SK-N-SH treated with all-trans-retinoic acid at 6 μM for 48 hours (cell line): ENCODE results near the gene KCNQ5.

Experiments used
- ATAC-seq: fragments of 200-7000 bp; cut with Tn5 transposase; 3 replicates; pipeline ENCODE4 v1.9.1; 2020; ENCODE audit warnings: mild to moderate bottlenecking, moderate library complexity
- ARNTL ChIP-seq: fragments of 450-650 bp; formaldehyde crosslinking; IDR thresholded peaks from 2 replicates; pipeline ENCODE4 v1.5.0; 2020; ENCODE audit warnings: low read depth, mild to moderate bottlenecking, moderate library complexity, borderline replicate concordance
- BACH2 ChIP-seq: fragments of 250-450 bp; sonication (Bioruptor Pico); IDR thresholded peaks from 2 replicates; pipeline ENCODE4 v1.9.0; 2021; ENCODE audit warnings: mild to moderate bottlenecking, borderline replicate concordance
- CSDC2 ChIP-seq: fragments of 250-450 bp; sonication (Bioruptor Pico); IDR thresholded peaks from 2 replicates; pipeline ENCODE4 v1.5.0; 2020; ENCODE audit warnings: mild to moderate bottlenecking, moderate library complexity
- ESRRG ChIP-seq: fragments of 250-450 bp; sonication (Bioruptor Pico); IDR thresholded peaks from 2 replicates; pipeline ENCODE4 v1.6.1; 2021; ENCODE audit warnings: mild to moderate bottlenecking
- OSR1 ChIP-seq: fragments of 250-450 bp; sonication (Bioruptor Pico); IDR thresholded peaks from 2 replicates; pipeline ENCODE4 v1.8.0; 2022; ENCODE audit warnings: moderate library complexity, mild to moderate bottlenecking, inconsistent platforms
- PPARA ChIP-seq: fragments of 250-450 bp; sonication (Bioruptor Pico); IDR thresholded peaks from 2 replicates; pipeline ENCODE4 v1.5.0; 2020; ENCODE audit warnings: mild to moderate bottlenecking, borderline replicate concordance
- RARB ChIP-seq: fragments of 250-450 bp; sonication (Bioruptor Pico); IDR thresholded peaks from 2 replicates; pipeline ENCODE4 v1.8.0; 2021; ENCODE audit warnings: mild to moderate bottlenecking, moderate library complexity
- SNAI2 ChIP-seq: fragments of 250-450 bp; sonication (Bioruptor Pico); IDR thresholded peaks from 2 replicates; pipeline ENCODE4 v1.5.0; 2020; ENCODE audit warnings: mild to moderate bottlenecking, moderate library complexity
- TCF4 ChIP-seq: fragments of 250-450 bp; sonication (Bioruptor Pico); IDR thresholded peaks from 2 replicates; pipeline ENCODE4 v1.8.0; 2021; ENCODE audit warnings: mild to moderate bottlenecking, moderate library complexity, borderline replicate concordance
- ZFP3 ChIP-seq: fragments of 250-450 bp; sonication (Bioruptor Pico); IDR thresholded peaks from 2 replicates; pipeline ENCODE4 v1.5.0; 2020; ENCODE audit warnings: mild to moderate bottlenecking, moderate library complexity
- ZNF565 ChIP-seq: fragments of 450-650 bp; formaldehyde crosslinking; conservative IDR thresholded peaks from 2 replicates; pipeline ENCODE4 v1.5.0; 2020; ENCODE audit warnings: low read depth, mild to moderate bottlenecking, moderate library complexity
- ZNF70 ChIP-seq: fragments of 450-650 bp; formaldehyde crosslinking; IDR thresholded peaks from 2 replicates; pipeline ENCODE4 v1.5.0; 2020; ENCODE audit warnings: mild to moderate bottlenecking, moderate library complexity
- ZNF8 ChIP-seq: fragments of 450-650 bp; formaldehyde crosslinking; IDR thresholded peaks from 2 replicates; pipeline ENCODE4 v1.5.0; 2020; ENCODE audit warnings: mild to moderate bottlenecking, moderate library complexity
- TF ChIP-seq, protein P1 (sequence below): fragments of 250-450 bp; sonication (Bioruptor Pico); IDR thresholded peaks from 2 replicates; pipeline ENCODE4 v1.8.0; 2021; ENCODE audit warnings: low read depth, mild to moderate bottlenecking, moderate library complexity, borderline replicate concordance
- TF ChIP-seq, protein P2 (sequence below): fragments of 250-450 bp; sonication (Bioruptor Pico); IDR thresholded peaks from 2 replicates; pipeline ENCODE4 v1.8.0; 2020; ENCODE audit warnings: mild to moderate bottlenecking, moderate library complexity, borderline replicate concordance
- TF ChIP-seq, protein P3 (sequence below): fragments of 250-450 bp; sonication (Bioruptor Pico); IDR thresholded peaks from 2 replicates; pipeline ENCODE4 v1.5.0; 2020; ENCODE audit warnings: mild to moderate bottlenecking, moderate library complexity
- TF ChIP-seq, protein P4 (sequence below): fragments of 250-450 bp; sonication (Bioruptor Pico); IDR thresholded peaks from 2 replicates; pipeline ENCODE4 v1.5.1; 2020; ENCODE audit warnings: low read depth, mild to moderate bottlenecking, moderate library complexity
- TF ChIP-seq, protein P5 (sequence below): fragments of 250-450 bp; sonication (Bioruptor Pico); IDR thresholded peaks from 2 replicates; pipeline ENCODE4 v1.5.1; 2021; ENCODE audit warnings: mild to moderate bottlenecking, moderate library complexity

Gene KCNQ5

DNA sequence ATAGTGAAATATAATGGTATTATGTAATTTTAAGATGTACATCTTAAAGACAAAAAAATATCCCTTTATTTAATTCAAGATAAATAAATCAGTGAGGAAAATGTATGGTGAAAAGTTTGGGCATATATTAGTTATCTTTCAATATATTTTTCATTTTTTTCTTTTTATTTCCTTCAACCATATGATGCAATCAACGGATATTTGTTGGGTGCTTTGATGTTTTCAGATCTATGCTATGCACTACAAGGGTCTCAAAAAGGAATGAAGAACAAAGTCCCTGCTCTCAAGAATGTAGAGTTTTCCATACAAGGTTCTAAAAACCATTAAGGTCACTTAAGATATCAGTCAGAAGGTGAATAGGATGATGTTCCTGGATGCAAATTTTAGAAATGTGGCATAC lies 345.5 kb downstream of the KCNQ5 start:
- TF ChIP-seq CSDC2 (CRISPR knock-in tag) = no peak
- TF ChIP-seq ZNF8 = no peak
- no peak for ATAC-seq

DNA sequence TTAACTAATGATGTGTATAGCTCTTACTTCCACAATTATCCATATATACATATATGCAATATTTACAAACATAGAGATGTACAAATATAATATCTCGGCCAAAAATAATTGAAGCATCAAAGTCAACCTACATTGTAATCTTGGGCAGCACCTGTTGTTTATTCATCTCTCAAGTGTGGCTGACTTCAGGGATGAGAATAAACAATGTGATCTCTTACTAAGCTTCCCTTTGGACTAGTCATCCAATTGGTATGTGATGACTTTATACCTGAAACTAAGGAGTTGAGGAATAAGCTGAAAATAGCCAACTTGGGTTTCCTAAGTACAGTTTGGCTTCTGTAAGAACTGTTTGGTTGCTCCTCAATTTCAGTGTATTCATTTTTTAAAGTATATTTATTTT lies 346.8 kb downstream of the KCNQ5 start:
- no peak for TF ChIP-seq TCF4 (CRISPR knock-in tag)
- no peak for TF ChIP-seq BACH2
- TF ChIP-seq, protein P1, sequence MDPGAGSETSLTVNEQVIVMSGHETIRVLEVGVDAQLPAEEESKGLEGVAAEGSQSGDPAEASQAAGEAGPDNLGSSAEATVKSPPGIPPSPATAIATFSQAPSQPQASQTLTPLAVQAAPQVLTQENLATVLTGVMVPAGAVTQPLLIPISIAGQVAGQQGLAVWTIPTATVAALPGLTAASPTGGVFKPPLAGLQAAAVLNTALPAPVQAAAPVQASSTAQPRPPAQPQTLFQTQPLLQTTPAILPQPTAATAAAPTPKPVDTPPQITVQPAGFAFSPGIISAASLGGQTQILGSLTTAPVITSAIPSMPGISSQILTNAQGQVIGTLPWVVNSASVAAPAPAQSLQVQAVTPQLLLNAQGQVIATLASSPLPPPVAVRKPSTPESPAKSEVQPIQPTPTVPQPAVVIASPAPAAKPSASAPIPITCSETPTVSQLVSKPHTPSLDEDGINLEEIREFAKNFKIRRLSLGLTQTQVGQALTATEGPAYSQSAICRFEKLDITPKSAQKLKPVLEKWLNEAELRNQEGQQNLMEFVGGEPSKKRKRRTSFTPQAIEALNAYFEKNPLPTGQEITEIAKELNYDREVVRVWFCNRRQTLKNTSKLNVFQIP (CRISPR knock-in tag) = no peak
- TF ChIP-seq PPARA (CRISPR knock-in tag) = no peak
- no peak for TF ChIP-seq ZNF70 (CRISPR knock-in tag)
- no peak for TF ChIP-seq ZFP3 (CRISPR knock-in tag)
- TF ChIP-seq RARB (CRISPR knock-in tag) = no peak
- no peak for TF ChIP-seq ZNF565 (CRISPR knock-in tag)
- TF ChIP-seq ZNF8 = no peak
- TF ChIP-seq, protein P2, sequence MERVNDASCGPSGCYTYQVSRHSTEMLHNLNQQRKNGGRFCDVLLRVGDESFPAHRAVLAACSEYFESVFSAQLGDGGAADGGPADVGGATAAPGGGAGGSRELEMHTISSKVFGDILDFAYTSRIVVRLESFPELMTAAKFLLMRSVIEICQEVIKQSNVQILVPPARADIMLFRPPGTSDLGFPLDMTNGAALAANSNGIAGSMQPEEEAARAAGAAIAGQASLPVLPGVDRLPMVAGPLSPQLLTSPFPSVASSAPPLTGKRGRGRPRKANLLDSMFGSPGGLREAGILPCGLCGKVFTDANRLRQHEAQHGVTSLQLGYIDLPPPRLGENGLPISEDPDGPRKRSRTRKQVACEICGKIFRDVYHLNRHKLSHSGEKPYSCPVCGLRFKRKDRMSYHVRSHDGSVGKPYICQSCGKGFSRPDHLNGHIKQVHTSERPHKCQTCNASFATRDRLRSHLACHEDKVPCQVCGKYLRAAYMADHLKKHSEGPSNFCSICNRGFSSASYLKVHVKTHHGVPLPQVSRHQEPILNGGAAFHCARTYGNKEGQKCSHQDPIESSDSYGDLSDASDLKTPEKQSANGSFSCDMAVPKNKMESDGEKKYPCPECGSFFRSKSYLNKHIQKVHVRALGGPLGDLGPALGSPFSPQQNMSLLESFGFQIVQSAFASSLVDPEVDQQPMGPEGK (CRISPR knock-in tag) = no peak
- TF ChIP-seq ESRRG (CRISPR knock-in tag) = no peak
- no peak for TF ChIP-seq CSDC2 (CRISPR knock-in tag)
- TF ChIP-seq OSR1 = no peak
- TF ChIP-seq, protein P3, sequence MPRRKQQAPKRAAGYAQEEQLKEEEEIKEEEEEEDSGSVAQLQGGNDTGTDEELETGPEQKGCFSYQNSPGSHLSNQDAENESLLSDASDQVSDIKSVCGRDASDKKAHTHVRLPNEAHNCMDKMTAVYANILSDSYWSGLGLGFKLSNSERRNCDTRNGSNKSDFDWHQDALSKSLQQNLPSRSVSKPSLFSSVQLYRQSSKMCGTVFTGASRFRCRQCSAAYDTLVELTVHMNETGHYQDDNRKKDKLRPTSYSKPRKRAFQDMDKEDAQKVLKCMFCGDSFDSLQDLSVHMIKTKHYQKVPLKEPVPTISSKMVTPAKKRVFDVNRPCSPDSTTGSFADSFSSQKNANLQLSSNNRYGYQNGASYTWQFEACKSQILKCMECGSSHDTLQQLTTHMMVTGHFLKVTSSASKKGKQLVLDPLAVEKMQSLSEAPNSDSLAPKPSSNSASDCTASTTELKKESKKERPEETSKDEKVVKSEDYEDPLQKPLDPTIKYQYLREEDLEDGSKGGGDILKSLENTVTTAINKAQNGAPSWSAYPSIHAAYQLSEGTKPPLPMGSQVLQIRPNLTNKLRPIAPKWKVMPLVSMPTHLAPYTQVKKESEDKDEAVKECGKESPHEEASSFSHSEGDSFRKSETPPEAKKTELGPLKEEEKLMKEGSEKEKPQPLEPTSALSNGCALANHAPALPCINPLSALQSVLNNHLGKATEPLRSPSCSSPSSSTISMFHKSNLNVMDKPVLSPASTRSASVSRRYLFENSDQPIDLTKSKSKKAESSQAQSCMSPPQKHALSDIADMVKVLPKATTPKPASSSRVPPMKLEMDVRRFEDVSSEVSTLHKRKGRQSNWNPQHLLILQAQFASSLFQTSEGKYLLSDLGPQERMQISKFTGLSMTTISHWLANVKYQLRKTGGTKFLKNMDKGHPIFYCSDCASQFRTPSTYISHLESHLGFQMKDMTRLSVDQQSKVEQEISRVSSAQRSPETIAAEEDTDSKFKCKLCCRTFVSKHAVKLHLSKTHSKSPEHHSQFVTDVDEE (CRISPR knock-in tag) = no peak
- TF ChIP-seq ARNTL (CRISPR knock-in tag) = no peak
- TF ChIP-seq, protein P4, sequence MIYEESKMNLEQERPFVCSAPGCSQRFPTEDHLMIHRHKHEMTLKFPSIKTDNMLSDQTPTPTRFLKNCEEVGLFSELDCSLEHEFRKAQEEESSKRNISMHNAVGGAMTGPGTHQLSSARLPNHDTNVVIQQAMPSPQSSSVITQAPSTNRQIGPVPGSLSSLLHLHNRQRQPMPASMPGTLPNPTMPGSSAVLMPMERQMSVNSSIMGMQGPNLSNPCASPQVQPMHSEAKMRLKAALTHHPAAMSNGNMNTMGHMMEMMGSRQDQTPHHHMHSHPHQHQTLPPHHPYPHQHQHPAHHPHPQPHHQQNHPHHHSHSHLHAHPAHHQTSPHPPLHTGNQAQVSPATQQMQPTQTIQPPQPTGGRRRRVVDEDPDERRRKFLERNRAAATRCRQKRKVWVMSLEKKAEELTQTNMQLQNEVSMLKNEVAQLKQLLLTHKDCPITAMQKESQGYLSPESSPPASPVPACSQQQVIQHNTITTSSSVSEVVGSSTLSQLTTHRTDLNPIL (CRISPR knock-in tag) = no peak
- 0 out of 3 replicates have a peak, but pooled peaks have one; percentile 22 for ATAC-seq

DNA sequence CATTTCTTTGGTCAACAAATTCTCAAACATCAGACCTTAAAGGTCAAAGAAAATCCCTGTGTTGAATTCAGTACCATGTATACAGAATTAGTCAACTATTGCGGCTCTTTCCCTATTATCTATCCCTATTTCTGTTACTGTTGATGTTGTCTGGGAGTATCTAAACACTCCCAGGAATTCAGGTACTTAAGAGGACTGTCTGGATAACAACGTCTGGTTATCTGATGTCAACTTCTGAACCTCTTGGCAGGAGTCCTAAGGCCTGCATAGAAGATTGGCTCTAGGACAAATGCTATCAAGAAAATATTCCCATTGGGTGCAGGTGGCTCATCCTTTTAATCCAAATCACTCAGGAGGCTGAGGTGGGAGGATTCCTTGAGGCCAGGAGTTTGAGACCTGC lies 347.8 kb downstream of the KCNQ5 start:
- TF ChIP-seq SNAI2 = no peak
- TF ChIP-seq ZNF70 (CRISPR knock-in tag) = no peak
- TF ChIP-seq TCF4 (CRISPR knock-in tag) = no peak
- TF ChIP-seq, protein P3 (CRISPR knock-in tag) = no peak
- TF ChIP-seq ZFP3 (CRISPR knock-in tag) = no peak
- no peak for TF ChIP-seq CSDC2 (CRISPR knock-in tag)
- TF ChIP-seq PPARA (CRISPR knock-in tag) = no peak
- no peak for TF ChIP-seq ARNTL (CRISPR knock-in tag)
- TF ChIP-seq, protein P5, sequence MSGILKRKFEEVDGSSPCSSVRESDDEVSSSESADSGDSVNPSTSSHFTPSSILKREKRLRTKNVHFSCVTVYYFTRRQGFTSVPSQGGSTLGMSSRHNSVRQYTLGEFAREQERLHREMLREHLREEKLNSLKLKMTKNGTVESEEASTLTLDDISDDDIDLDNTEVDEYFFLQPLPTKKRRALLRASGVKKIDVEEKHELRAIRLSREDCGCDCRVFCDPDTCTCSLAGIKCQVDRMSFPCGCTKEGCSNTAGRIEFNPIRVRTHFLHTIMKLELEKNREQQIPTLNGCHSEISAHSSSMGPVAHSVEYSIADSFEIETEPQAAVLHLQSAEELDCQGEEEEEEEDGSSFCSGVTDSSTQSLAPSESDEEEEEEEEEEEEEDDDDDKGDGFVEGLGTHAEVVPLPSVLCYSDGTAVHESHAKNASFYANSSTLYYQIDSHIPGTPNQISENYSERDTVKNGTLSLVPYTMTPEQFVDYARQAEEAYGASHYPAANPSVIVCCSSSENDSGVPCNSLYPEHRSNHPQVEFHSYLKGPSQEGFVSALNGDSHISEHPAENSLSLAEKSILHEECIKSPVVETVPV (CRISPR knock-in tag) = no peak

More for the DNA sequence above, 347.8 kb downstream of the KCNQ5 start:
- ATAC-seq = no peak
